Stomach (tissue), 9 donors: ENCODE data around the gene ACOT9. TPM values are rescaled to one million over a fixed set of nuclear protein-coding genes. Genes with fewer than 3 reads are reported as not detected.
A peak's percentile ranks its signal among the peaks of the same experiment; 100 is the strongest.

ENCODE experiments used
- DNase-seq, 2 donors: peaks; one replicate each; pipeline versions ENCODE4 v3.0.0 to v3.0.0-alpha.2; 2013 to 2019
- H3K27ac ChIP-seq, 5 donors: fragments of 200-600 bp in 4 of 5; sonication (generic) in 4 of 5; one replicate each; pipeline ENCODE4 v1.5.1; 2013 to 2019; ENCODE audit warnings: mild to moderate bottlenecking in 1 of 5, moderate library complexity in 1 of 5
- H3K27me3 ChIP-seq, 3 donors: fragments of 200-600 bp; sonication (generic); one replicate each; pipeline ENCODE4 v1.5.1; 2017 to 2019; ENCODE audit warnings: mixed run types in 1 of 3
- H3K36me3 ChIP-seq, 4 donors: fragments of 200-600 bp; sonication (generic); 1 replicate in 3 of 4; 2 replicates in 1 of 4; pipeline ENCODE4 v1.5.1; 2016 to 2019
- H3K4me1 ChIP-seq, 4 donors: fragments of 200-600 bp; sonication (generic); one replicate each; pipeline ENCODE4 v1.5.1; 2016 to 2019
- H3K4me3 ChIP-seq, 4 donors: fragments of 200-600 bp; sonication (generic) in 3 of 4; one replicate each; pipeline ENCODE4 v1.5.1; 2016 to 2019; ENCODE audit warnings: mild to moderate bottlenecking in 1 of 4
- H3K9me3 ChIP-seq, 4 donors: fragments of 200-600 bp; sonication (generic); one replicate each; pipeline ENCODE4 v1.5.1; 2016 to 2019
- EP300 ChIP-seq: sonication (generic); formaldehyde crosslinking; IDR thresholded peaks from one replicate; pipeline ENCODE4 v1.6.1; 2017; ENCODE audit warnings: antibody characterized with exemption
- POLR2A ChIP-seq, 4 donors: fragments of 450-650 bp; IDR thresholded peaks; one replicate each; pipeline ENCODE4 v1.6.1; 2016; ENCODE audit warnings: antibody characterized with exemption in 4 of 4, control low read depth in 2 of 4, mild to moderate bottlenecking in 1 of 4, moderate library complexity in 1 of 4
- POLR2AphosphoS5 ChIP-seq, 3 donors: sonication (generic); formaldehyde crosslinking; IDR thresholded peaks; one replicate each; pipeline ENCODE4 v1.6.1; 2016; ENCODE audit warnings: antibody characterized with exemption in 3 of 3
- WGBS, 5 donors: extraction: QIAGEN DNeasy Blood & Tissue Kit in 3 of 5; methylation state at CpG; one replicate each; pipeline versions ENCODE4 v1.1.5 to v1.1.7; 2013 to 2018; 5-methylcytosine and 5-hydroxymethylcytosine counted together
- intact Hi-C: fragments of 100-400 bp; cut with DNase I; formaldehyde crosslinking; loops from one replicate; pipeline ENCODE4 v1.15.1; 2023; ENCODE audit warnings: low total_unique reads
- polyA plus RNA-seq, 3 donors: library from polyadenylated mRNA; stranded (reverse); fragments of 200-250 nt; gene quantifications; one replicate each; pipeline ENCODE4 v1.2.3, GENCODE V29; 2013
- total RNA-seq, 5 donors: library from RNA; depleted of rRNA; stranded (reverse); fragments of >200 nt; gene quantifications; one replicate each; pipeline versions ENCODE4 v1.1.0 to v1.2.3, GENCODE V29; 2014 to 2016
- TF ChIP-seq, protein P1 (sequence below), 7 experiments: fragments of 450-650 bp in 4 of 7; fragments of 200-600 bp in 3 of 7; sonication (generic) in 3 of 7; IDR thresholded peaks; one replicate each; pipeline ENCODE4 v1.5.1; 2016 to 2019; ENCODE audit warnings: antibody characterized with exemption in 7 of 7, control low read depth in 2 of 7, mild to moderate bottlenecking in 1 of 7
- donor health status: healthy with polysubstance abuse.
- donor health status: Bipolar disorder and iron deficiency.
- donor health status: healthy.

ACOT9 gene
- total and polyA plus RNA-seq, 8 donors, result 5.4 to 62.6 (median 23.2) TPM

DNA sequence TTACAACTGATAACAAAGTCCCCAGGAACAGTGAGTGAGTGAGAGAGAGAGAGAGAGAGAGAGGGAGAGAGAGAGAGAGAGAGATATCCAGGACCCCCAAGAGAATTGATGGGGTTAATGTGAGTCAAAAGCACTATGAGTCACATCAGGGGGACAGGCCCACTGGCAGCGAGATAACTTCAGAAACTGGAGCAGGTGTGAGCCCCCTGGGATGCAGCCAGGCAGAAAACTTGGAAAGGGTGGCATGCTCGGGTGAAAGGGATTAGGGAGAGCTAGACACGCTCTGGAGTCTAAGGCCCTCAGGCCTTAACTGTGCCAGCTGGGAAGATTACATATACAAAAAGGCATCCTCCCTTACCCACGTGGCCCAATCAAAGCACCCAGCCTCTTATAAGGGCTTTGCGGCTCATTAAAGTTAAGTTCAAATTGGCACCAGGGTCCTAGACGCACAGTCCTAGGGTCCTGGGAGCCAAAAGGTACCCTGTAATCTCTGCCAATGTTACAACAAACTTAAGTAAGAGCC lies 841 bp downstream of the ACOT9 start:
- intact Hi-C loops, result no loop called here
- Histone ChIP-seq H3K9me3 (no peaks in the 10 kb centered on the region), H3K4me3 (peak overlapping the region; percentile 64 to 71 (median 68)), H3K27ac (peak overlapping the region; percentile 93 to 97 (median 95)), H3K4me1 (peaks cover 0 to 20% (median 2%) of the 10 kb centered on the region in 4 donors), H3K27me3 (no peaks in the 10 kb centered on the region), H3K36me3 (no peaks in the 10 kb centered on the region)
- 1 to 28% (median 12%) methylated on average over 6 of the region's 6 CpGs for WGBS, 5 donors
- TF ChIP-seq POLR2AphosphoS5 (IDR thresholded peaks at IDR 0.05) (peak in 2 of 3 donors; percentile 27 to 60), POLR2A (IDR thresholded peaks at IDR 0.05) (no peak)
- TF ChIP-seq, protein P1, sequence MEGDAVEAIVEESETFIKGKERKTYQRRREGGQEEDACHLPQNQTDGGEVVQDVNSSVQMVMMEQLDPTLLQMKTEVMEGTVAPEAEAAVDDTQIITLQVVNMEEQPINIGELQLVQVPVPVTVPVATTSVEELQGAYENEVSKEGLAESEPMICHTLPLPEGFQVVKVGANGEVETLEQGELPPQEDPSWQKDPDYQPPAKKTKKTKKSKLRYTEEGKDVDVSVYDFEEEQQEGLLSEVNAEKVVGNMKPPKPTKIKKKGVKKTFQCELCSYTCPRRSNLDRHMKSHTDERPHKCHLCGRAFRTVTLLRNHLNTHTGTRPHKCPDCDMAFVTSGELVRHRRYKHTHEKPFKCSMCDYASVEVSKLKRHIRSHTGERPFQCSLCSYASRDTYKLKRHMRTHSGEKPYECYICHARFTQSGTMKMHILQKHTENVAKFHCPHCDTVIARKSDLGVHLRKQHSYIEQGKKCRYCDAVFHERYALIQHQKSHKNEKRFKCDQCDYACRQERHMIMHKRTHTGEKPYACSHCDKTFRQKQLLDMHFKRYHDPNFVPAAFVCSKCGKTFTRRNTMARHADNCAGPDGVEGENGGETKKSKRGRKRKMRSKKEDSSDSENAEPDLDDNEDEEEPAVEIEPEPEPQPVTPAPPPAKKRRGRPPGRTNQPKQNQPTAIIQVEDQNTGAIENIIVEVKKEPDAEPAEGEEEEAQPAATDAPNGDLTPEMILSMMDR (IDR thresholded peaks at IDR 0.05), result no peak
- peak; percentile 32 to 74 for DNase-seq

DNA sequence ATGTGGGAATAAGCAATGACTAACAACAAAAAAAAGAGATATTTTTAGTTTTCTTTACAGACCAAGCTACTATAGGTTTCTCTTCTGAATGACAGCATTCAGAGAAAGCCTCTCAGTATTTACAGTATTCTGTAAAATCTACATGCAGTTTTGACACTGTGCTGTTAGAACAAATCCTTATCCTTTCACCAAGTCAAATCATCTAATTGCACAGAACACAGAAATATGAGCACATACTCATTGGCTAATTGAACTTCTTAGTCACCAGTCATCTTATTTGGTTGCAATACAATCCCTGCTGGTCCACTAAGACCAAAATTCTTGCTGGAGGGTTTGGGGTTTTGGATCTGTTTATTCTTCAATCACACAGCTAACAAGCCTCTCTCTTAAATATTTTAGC lies 5.7 kb downstream of the ACOT9 start:
- peaks cover 0 to 9% (median 8%) of the 10 kb centered on the region in 4 donors for H3K36me3 ChIP-seq
- no peaks in the 10 kb centered on the region for H3K27me3 ChIP-seq
- peaks cover 0 to 28% (median 6%) of the 10 kb centered on the region in 4 donors for H3K4me1 ChIP-seq
- no peak overlapping the region for H3K27ac ChIP-seq
- intact Hi-C loops, result no loop called here
- no peak for DNase-seq
- no peak for TF ChIP-seq POLR2AphosphoS5 (IDR thresholded peaks at IDR 0.05)
- no peak for TF ChIP-seq POLR2A (IDR thresholded peaks at IDR 0.05)
- no peak overlapping the region for H3K4me3 ChIP-seq
- no peaks in the 10 kb centered on the region for H3K9me3 ChIP-seq

DNA sequence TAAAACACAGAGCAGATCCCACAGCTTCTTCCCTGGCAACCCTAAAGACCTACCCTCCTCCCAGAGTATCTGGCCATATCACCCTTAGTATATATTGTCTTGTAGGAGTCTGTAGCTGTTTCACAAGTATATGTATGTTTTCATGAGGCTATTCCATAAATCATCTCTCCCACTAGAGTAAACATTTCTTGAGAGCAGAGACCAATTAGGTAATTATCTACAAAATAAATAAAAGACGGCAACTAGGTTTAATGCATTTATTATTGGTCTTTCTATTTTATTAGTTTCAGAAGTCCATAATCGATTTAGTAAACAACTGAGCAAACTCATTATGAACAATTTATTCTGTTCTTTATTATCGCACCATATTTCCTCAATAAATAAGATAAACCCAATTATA lies 7.0 kb downstream of the ACOT9 start:
- Histone ChIP-seq H3K27me3 (no peaks in the 10 kb centered on the region), H3K36me3 (peaks cover 0 to 19% (median 13%) of the 10 kb centered on the region in 4 donors), H3K4me3 (no peak overlapping the region), H3K9me3 (no peaks in the 10 kb centered on the region), H3K4me1 (peaks cover 0 to 17% (median 4%) of the 10 kb centered on the region in 4 donors), H3K27ac (no peak overlapping the region)
- intact Hi-C loops, result no loop called here
- DNase-seq, result no peak
- WGBS, 5 donors, result 23 to 34% (median 28%) methylated on average over 3 of the region's 3 CpGs
- TF ChIP-seq POLR2AphosphoS5 (IDR thresholded peaks at IDR 0.05) (no peak), EP300 (no peak), POLR2A (IDR thresholded peaks at IDR 0.05) (no peak)
- TF ChIP-seq, protein P1 (IDR thresholded peaks at IDR 0.05), result no peak

DNA sequence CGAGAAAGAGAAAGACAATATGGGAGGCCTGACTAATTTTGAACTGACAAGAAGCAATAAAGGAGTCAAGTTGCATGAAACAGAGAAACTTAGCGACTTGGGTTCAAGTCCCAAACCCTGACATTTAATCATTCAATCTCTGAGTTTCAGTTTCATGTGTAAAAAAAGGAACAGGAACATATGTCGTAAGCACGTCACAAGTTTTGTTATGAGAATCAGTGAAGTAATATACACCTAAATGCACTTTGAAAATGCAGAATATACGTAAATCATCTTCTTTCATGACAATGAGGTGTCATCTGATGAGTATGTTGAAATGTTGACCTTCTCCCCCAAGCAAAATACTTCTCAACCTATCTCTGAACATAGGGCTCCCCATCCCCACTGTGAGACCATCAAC lies 10.4 kb downstream of the ACOT9 start:
- Histone ChIP-seq H3K36me3 (peaks cover 0 to 49% (median 39%) of the 10 kb centered on the region in 4 donors), H3K9me3 (no peaks in the 10 kb centered on the region), H3K27ac (peak overlapping the region in 1 of 5 donors; percentile 8), H3K4me3 (no peak overlapping the region), H3K27me3 (no peaks in the 10 kb centered on the region), H3K4me1 (peaks cover 0 to 9% (median 4%) of the 10 kb centered on the region in 4 donors)
- TF ChIP-seq, protein P1 (IDR thresholded peaks at IDR 0.05), result no peak
- TF ChIP-seq POLR2A (IDR thresholded peaks at IDR 0.05), result no peak
- TF ChIP-seq POLR2AphosphoS5 (IDR thresholded peaks at IDR 0.05), result no peak
- no peak for TF ChIP-seq EP300
- DNase-seq, result no peak
- intact Hi-C loops, result no loop called here
- WGBS, 5 donors, result 47 to 85% (median 70%) methylated on average over 5 of the region's 5 CpGs

DNA sequence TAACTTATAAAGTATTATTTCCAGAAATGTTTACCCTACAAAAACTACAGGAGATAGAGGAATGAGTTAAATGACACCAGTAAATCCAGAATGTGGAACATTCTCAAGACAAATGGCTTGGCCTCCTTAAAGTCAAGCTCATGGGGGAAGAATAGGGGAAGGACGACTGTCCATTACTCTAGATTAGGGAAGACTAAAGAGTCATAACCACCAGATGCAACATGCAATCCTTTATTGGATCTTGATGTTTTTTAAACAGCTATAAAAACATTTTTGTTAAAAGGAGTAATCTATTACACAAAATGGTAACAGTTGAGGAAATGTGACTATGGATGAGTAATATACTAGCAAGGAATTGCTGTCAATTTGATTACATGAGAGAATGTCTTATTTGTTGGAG lies 11.1 kb downstream of the ACOT9 start:
- intact Hi-C loops, result no loop called here
- H3K27me3 ChIP-seq, result no peaks in the 10 kb centered on the region
- no peak overlapping the region for H3K27ac ChIP-seq
- H3K36me3 ChIP-seq, result peaks cover 0 to 51% (median 47%) of the 10 kb centered on the region in 4 donors
- no peak for DNase-seq
- WGBS, 5 donors, result 58 to 85% (median 77%) methylated on average over 1 of the region's 1 CpG
- TF ChIP-seq POLR2AphosphoS5 (IDR thresholded peaks at IDR 0.05) (no peak), EP300 (no peak), POLR2A (IDR thresholded peaks at IDR 0.05) (no peak)
- TF ChIP-seq, protein P1 (IDR thresholded peaks at IDR 0.05), result no peak
- peaks cover 0 to 8% (median 4%) of the 10 kb centered on the region in 4 donors for H3K4me1 ChIP-seq
- H3K4me3 ChIP-seq, result no peak overlapping the region
- H3K9me3 ChIP-seq, result no peaks in the 10 kb centered on the region
